C4-2B (cell line): Measurements from ENCODE around the gene TOMM20.

Experiments used
- ZFX ChIP-seq: fragments of 450-650 bp; IDR thresholded peaks from 2 replicates; pipeline ENCODE4 v1.6.1; 2017
- TF ChIP-seq, protein P1 (sequence below): fragments of 450-650 bp; conservative IDR thresholded peaks from 2 replicates; pipeline ENCODE4 v1.5.1; 2017; ENCODE audit warnings: mild to moderate bottlenecking

GRCh38 chr1:235160957-235161684 is 32.5 kb upstream of the TOMM20 start, which contains the start of gene RBM34:
- TF ChIP-seq, protein P1, sequence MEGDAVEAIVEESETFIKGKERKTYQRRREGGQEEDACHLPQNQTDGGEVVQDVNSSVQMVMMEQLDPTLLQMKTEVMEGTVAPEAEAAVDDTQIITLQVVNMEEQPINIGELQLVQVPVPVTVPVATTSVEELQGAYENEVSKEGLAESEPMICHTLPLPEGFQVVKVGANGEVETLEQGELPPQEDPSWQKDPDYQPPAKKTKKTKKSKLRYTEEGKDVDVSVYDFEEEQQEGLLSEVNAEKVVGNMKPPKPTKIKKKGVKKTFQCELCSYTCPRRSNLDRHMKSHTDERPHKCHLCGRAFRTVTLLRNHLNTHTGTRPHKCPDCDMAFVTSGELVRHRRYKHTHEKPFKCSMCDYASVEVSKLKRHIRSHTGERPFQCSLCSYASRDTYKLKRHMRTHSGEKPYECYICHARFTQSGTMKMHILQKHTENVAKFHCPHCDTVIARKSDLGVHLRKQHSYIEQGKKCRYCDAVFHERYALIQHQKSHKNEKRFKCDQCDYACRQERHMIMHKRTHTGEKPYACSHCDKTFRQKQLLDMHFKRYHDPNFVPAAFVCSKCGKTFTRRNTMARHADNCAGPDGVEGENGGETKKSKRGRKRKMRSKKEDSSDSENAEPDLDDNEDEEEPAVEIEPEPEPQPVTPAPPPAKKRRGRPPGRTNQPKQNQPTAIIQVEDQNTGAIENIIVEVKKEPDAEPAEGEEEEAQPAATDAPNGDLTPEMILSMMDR, result peak; percentile 12; the same call in 1 of the 2 replicates
- TF ChIP-seq ZFX, result no peak
